HG03196 (cell line): ENCODE measurements around the gene ARHGAP28.

Experiments
- ATAC-seq: cut with Tn5 transposase; IDR thresholded peaks from one replicate; pipeline ENCODE4 v1.9.1; 2021; ENCODE audit not compliant: unreplicated experiment

The ARHGAP28 gene

GRCh38 chr18:6730416-6731221, 1.1 kb downstream of the ARHGAP28 start:
- ATAC-seq: no peak

- no peak for ATAC-seq
Observed at GRCh38 chr18:6731222-6731596, 1.7 kb downstream of the ARHGAP28 start.

GRCh38 chr18:6732952-6733351, 3.4 kb downstream of the ARHGAP28 start:
- ATAC-seq: no peak

- ATAC-seq: no peak
Observed at GRCh38 chr18:6733758-6734157, 4.2 kb downstream of the ARHGAP28 start.

GRCh38 chr18:6734726-6735430, 5.4 kb downstream of the ARHGAP28 start:
- no peak for ATAC-seq

GRCh38 chr18:6737833-6738232, 8.3 kb downstream of the ARHGAP28 start:
- ATAC-seq: no peak

- no peak for ATAC-seq
Observed at GRCh38 chr18:6738622-6739021, 9.1 kb downstream of the ARHGAP28 start.

- no peak for ATAC-seq
Observed at GRCh38 chr18:6741232-6741663, 11.7 kb downstream of the ARHGAP28 start.

GRCh38 chr18:6741786-6742185, 12.3 kb downstream of the ARHGAP28 start:
- ATAC-seq: no peak

- no peak for ATAC-seq
Observed at GRCh38 chr18:6743999-6744398, 14.5 kb downstream of the ARHGAP28 start.

GRCh38 chr18:6744816-6745455, 15.4 kb downstream of the ARHGAP28 start:
- ATAC-seq: no peak

- no peak for ATAC-seq
Observed at GRCh38 chr18:6745504-6746031, 16.1 kb downstream of the ARHGAP28 start.

GRCh38 chr18:6746386-6746960, 17.0 kb downstream of the ARHGAP28 start:
- no peak for ATAC-seq

- ATAC-seq: no peak
Observed at GRCh38 chr18:6747646-6748045, 18.1 kb downstream of the ARHGAP28 start.

GRCh38 chr18:6748241-6748640, 18.7 kb downstream of the ARHGAP28 start:
- ATAC-seq: no peak

GRCh38 chr18:6750411-6750810, 20.9 kb downstream of the ARHGAP28 start:
- ATAC-seq: no peak

- no peak for ATAC-seq
Observed at GRCh38 chr18:6751222-6751621, 21.7 kb downstream of the ARHGAP28 start.

GRCh38 chr18:6752202-6752860, 22.8 kb downstream of the ARHGAP28 start:
- no peak for ATAC-seq

- ATAC-seq: no peak
Observed at GRCh38 chr18:6755107-6755506, 25.6 kb downstream of the ARHGAP28 start.

GRCh38 chr18:6757931-6758330, 28.4 kb downstream of the ARHGAP28 start:
- no peak for ATAC-seq

- ATAC-seq: no peak
Observed at GRCh38 chr18:6759579-6759978, 30.1 kb downstream of the ARHGAP28 start.
